Mononuclear cell (primary cell): ENCODE data around the gene CCDC170. TPM values are rescaled to one million over a fixed set of nuclear protein-coding genes. Genes with fewer than 3 reads are reported as not detected.
A peak's percentile ranks its signal among the peaks of the same experiment; 100 is the strongest.
"Not testable (repeated sequence)": the region's sequence is repeated elsewhere in the genome, so short reads cannot be mapped to it uniquely, and the experiment has no call there.

ENCODE experiments used
- H3K27me3 ChIP-seq: 2 replicates; pipeline ENCODE4 v1.6.0; 2011; ENCODE audit warnings: low read length, control low read depth; ENCODE audit not compliant: insufficient read depth
- H3K4me1 ChIP-seq: 2 replicates; pipeline ENCODE4 v1.5.1; 2011; ENCODE audit warnings: mild to moderate bottlenecking, low read length, control low read depth; ENCODE audit not compliant: insufficient read depth
- H3K4me3 ChIP-seq: 2 replicates; pipeline ENCODE4 v1.5.1; 2011; ENCODE audit warnings: mild to moderate bottlenecking, low read length, moderate library complexity
- H3K9me3 ChIP-seq: 2 replicates; pipeline ENCODE4 v1.5.1; 2011; ENCODE audit warnings: low read depth, mild to moderate bottlenecking, control low read depth, low read length
- total RNA-seq: library from RNA; depleted of rRNA; stranded (reverse); fragments of >200 nt; gene quantifications from one replicate; pipeline ENCODE4 v1.2.3, GENCODE V29; 2012

Gene CCDC170, protein sequence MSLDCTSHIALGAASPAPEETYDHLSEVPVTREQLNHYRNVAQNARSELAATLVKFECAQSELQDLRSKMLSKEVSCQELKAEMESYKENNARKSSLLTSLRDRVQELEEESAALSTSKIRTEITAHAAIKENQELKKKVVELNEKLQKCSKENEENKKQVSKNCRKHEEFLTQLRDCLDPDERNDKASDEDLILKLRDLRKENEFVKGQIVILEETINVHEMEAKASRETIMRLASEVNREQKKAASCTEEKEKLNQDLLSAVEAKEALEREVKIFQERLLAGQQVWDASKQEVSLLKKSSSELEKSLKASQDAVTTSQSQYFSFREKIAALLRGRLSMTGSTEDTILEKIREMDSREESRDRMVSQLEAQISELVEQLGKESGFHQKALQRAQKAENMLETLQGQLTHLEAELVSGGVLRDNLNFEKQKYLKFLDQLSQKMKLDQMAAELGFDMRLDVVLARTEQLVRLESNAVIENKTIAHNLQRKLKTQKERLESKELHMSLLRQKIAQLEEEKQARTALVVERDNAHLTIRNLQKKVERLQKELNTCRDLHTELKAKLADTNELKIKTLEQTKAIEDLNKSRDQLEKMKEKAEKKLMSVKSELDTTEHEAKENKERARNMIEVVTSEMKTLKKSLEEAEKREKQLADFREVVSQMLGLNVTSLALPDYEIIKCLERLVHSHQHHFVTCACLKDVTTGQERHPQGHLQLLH
- 1.2 TPM for total RNA-seq

GRCh38 chr6:151493804-151494234 is at the start of gene CCDC170:
CCDC170 (plus strand) TSS chr6:151494017; CDS start chr6:151494129, 112 bp downstream.
- peaks cover 44% of the 10 kb centered on the region for H3K4me1 ChIP-seq
- H3K27me3 ChIP-seq, result peaks cover 17% of the 10 kb centered on the region
- peak within 1 kb of the TSS; percentile 51 for H3K4me3 ChIP-seq
- H3K9me3 ChIP-seq, result no peaks in the 10 kb centered on the region

DNA sequence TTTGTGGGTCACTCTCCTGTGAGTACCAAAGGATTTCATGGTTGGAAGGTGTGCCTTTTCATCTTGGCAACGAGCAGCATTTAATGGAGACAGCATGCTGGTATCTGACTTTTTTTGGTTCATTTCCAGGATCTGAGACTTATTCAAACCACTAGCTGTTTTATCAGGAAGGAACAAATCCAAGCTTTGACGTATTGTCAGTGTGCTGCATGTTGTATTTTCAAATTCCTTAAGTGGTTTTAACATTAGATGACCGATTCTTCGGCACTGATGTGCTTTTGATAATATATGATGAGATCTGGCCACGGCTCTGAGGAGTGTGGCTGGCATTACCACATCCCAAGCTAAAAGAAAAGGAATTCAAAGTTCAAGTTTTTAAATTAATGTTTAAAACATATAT is 48.3 kb upstream of the CCDC170 start:
- Histone ChIP-seq H3K27me3 (no peaks in the 10 kb centered on the region), H3K4me1 (peaks cover 8% of the 10 kb centered on the region), H3K9me3 (no peaks in the 10 kb centered on the region), H3K4me3 (no peak overlapping the region)

GRCh38 chr6:151447237-151447636 is 46.6 kb upstream of the CCDC170 start:
- H3K9me3 ChIP-seq, result no peaks in the 10 kb centered on the region
- no peaks in the 10 kb centered on the region for H3K27me3 ChIP-seq
- no peaks in the 10 kb centered on the region for H3K4me1 ChIP-seq
- no peak overlapping the region for H3K4me3 ChIP-seq

DNA sequence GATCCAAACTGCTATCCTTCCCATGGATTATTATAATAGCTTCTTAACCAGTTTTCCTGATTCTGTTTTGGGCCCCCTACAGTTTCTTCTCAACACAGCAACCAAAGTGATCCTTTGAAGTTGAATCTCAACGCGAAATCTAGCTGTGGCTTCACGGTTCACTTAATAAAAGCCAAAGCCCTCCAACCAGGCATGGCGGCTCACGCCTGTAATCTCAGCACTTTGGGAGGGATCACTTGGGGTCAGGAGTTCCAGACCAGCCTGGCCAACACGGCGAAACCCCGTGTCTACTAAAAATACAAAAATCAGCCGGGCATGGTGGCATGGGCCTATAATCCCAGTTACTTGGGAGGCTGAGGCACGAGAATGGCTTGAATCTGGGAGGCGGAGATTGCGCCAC is 45.2 kb upstream of the CCDC170 start:
- no peaks in the 10 kb centered on the region for H3K9me3 ChIP-seq
- H3K4me3 ChIP-seq, result no peak overlapping the region
- H3K27me3 ChIP-seq, result no peaks in the 10 kb centered on the region
- peaks cover 8% of the 10 kb centered on the region for H3K4me1 ChIP-seq

- H3K9me3 ChIP-seq, H3K4me3 ChIP-seq, H3K27me3 ChIP-seq: not testable (repeated sequence)
- H3K4me1 ChIP-seq, result peaks cover 13% of the 10 kb centered on the region
Observed at GRCh38 chr6:151450928-151451327, 42.9 kb upstream of the CCDC170 start.

DNA sequence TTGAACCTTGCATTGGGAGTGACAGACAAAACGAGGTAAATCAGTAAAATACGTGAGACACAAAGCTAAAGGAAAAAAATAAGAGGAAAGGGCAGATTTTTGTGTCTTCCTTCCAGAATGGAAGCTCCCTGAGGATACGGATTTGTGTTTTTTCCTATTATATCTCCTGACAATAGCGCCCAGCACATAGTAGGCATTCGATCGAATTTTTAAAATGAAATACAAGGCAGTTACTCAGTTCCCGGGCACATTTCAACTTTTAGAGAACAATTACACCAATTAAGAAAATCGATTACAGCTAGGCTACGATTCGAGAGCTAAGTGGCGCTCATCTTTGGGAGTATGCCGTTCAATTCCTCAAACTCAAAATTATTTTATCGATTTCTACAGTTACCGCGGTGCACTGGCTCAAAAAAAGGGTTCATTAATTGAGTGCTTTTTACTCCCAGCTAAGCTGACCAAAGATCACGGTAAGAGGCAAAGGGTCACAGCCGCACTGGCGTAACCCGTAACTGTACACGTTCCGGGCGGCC is 42.3 kb upstream of the CCDC170 start:
- peak overlapping the region; percentile 82 for H3K4me3 ChIP-seq
- no peaks in the 10 kb centered on the region for H3K27me3 ChIP-seq
- peaks cover 13% of the 10 kb centered on the region for H3K4me1 ChIP-seq
- H3K9me3 ChIP-seq, result no peaks in the 10 kb centered on the region

DNA sequence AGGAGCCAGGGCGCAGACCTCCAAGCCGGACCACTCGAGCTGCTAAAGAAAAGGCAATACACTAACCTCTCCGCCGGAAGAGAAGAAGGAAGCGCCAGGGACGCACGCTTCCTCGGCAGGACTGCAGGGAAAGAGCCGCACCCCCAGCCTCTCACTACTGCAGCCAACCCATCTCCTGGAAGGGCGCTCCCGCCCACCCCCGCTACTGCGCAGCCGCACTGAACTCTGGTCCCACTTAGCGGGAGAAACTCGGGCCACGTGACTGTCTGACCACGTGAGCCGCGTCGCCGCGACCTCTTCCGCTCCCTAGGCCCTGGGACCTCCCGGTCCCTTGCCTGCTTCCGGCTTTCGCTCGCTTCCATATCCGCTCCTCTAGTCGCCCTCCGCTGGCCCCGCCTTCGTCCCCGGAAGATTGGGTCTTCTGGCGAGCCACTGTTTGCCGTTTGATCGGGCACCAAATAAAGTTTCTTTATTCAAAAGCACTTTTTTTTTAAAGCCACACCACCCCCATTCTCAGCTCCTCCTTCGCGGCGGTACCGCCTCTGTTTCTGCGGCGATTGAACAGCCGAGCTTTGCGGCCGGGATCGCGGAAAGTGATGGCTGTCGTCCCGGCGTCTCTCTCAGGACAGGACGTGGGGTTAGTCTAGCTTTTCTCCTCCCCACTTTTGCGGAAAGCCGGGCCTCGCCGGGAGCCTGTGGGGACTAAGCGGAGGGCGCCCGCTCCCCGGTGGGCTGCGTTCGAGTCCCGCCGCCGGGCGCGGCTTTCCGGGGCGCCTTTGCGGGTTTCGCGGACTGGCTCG is 41.7 kb upstream of the CCDC170 start, which contains the start of gene RMND1:
Gene RMND1, minus strand, starts transcription at position 177 of the 800 bp plus-strand sequence. CDS start 6,315 bp downstream, outside the sequence.
- Histone ChIP-seq H3K4me3 (peak within 1 kb of the TSS; percentile 82), H3K9me3 (no peaks in the 10 kb centered on the region), H3K27me3 (no peaks in the 10 kb centered on the region), H3K4me1 (peaks cover 13% of the 10 kb centered on the region)

DNA sequence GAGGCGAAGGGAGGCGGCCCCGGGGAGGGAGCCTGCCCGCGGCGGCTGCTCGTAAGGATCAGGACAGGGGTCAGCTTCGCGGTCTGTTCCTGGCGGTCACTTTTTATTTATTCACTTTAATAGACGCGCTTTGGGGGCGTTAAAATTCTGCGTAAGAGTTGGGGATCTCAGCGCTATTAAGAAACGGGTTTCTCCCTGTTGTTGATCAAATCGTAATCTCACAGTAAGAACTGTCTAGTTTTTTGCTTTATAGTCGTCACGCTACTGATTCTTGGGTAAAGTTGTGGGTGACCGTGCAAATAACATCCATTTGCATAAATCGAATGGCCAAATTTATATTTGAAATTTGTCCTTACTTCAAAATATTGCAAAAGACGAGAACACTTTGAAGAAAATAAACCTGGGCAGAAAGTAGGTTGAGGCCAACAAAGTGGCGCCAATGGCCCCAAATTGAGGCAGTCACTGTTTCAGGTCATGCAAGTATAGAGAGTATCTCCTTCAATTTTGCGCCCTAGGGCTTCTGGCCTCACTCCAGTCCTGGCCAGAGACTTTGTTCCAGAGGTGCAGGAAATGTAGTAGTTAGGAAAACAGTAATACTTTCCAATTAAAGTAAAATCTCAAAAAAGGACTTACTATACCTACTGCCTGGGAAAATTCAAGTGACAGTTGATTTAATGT is 40.9 kb upstream of the CCDC170 start:
- Histone ChIP-seq H3K9me3 (no peaks in the 10 kb centered on the region), H3K27me3 (no peaks in the 10 kb centered on the region), H3K4me3 (peak overlapping the region; percentile 82), H3K4me1 (peaks cover 13% of the 10 kb centered on the region)

DNA sequence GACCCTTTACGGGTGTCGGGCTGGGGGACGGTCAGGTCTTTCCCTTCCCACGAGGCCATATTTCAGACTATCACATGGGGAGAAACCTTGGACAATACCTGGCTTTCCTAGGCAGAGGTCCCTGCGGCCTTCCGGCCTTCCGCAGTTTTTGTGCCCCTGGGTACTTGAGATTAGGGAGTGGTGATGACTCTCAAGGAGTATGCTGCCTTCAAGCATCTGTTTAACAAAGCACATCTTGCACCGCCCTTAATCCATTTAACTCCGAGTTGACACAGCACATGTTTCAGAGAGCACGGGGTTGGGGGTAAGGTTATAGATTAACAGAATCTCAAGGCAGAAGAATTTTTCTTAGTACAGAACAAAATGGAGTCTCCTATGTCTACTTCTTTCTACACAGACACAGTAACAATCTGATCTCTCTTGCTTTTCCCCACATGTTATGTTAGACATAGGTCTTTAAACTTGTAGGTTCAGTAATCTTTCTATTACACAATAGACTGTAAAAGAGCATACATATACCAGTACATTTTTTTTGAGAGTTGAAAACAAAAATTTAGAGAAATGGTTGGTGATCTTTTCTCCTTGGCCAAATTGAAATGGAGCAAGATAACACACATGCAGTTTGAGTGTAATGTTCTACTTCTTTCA is 37.9 kb upstream of the CCDC170 start:
- not testable (repeated sequence) for H3K4me3 ChIP-seq
- peaks cover 13% of the 10 kb centered on the region for H3K4me1 ChIP-seq

DNA sequence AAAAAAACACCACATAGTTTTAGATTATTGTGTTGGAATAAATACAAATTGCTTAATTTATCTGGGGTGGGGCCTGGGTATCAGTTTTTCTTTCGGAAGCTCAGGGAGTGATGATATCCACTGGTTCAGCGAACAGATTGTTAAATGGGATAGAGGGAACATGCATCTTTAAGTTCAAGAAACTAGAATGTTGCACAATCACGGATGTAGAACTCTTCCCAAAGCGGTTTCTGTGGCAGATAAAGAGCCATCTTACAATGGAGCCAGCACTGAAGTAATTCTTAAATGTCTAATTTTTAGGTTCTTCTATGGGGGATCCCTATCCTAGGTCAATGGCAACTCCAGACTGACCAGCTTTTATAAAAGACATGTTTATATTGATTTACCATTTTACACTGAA is 32.1 kb upstream of the CCDC170 start:
- H3K4me1 ChIP-seq, result no peaks in the 10 kb centered on the region
- no peak overlapping the region for H3K4me3 ChIP-seq
- H3K9me3 ChIP-seq, result no peaks in the 10 kb centered on the region
- H3K27me3 ChIP-seq, result no peaks in the 10 kb centered on the region

More for the DNA sequence above, 37.9 kb upstream of the CCDC170 start:
- H3K9me3 ChIP-seq, H3K27me3 ChIP-seq: not testable (repeated sequence)

- Histone ChIP-seq H3K27me3 (no peaks in the 10 kb centered on the region), H3K4me1 (no peaks in the 10 kb centered on the region), H3K4me3 (no peak overlapping the region), H3K9me3 (no peaks in the 10 kb centered on the region)
Observed at GRCh38 chr6:151464702-151465101, 29.1 kb upstream of the CCDC170 start.

GRCh38 chr6:151475653-151476523 is 17.9 kb upstream of the CCDC170 start:
- no peaks in the 10 kb centered on the region for H3K27me3 ChIP-seq
- no peak overlapping the region for H3K4me3 ChIP-seq
- no peaks in the 10 kb centered on the region for H3K9me3 ChIP-seq
- peaks cover 10% of the 10 kb centered on the region for H3K4me1 ChIP-seq

DNA sequence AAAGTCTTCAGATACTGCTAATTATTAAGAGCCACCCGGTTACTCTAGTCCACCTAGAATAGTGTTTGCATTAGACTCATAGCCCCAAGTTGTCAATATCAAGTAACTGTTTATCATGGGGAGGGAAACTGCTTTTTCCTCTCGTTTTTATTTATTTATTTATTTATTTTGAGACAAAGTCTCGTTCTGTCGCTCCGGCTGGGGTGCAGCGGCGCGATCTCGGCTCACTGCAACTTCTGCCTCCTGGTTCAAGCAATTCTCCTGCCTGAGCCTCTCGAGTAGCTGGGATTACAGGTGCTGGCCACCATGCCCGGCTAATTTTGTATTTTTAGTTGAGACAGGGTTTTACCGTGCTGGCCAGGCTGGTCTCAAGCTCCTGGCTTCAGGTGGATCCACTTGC is 16.1 kb upstream of the CCDC170 start:
- no peaks in the 10 kb centered on the region for H3K9me3 ChIP-seq
- H3K4me1 ChIP-seq, result peaks cover 26% of the 10 kb centered on the region
- H3K27me3 ChIP-seq, result no peaks in the 10 kb centered on the region
- no peak overlapping the region for H3K4me3 ChIP-seq
